ENCODE results near the gene SAMHD1. TPM values are rescaled to one million over a fixed set of nuclear protein-coding genes. Genes with fewer than 3 reads are reported as not detected.

Gene SAMHD1
- total RNA-seq, 2 experiments from 2014 or later = 10.6 to 20.8 TPM

- Histone ChIP-seq H3K36me3 (ENCODE audit: insufficient read depth, low read length) (no peaks in the 10 kb centered on the region), H3K4me2 (ENCODE audit: low read length) (no peak overlapping the region), H3K79me2 (ENCODE audit: insufficient read depth, low read depth, low read length) (no peaks in the 10 kb centered on the region), H2AFZ (ENCODE audit: low read length) (no peak overlapping the region), H3K27ac (ENCODE audit: low read depth, low read length, poor library complexity, severe bottlenecking) (no peak overlapping the region), H3K9me3 (ENCODE audit: low read length) (no peaks in the 10 kb centered on the region), H4K20me1 (ENCODE audit: insufficient read depth, low read length) (no peaks in the 10 kb centered on the region), H3K4me3 (ENCODE audit: low read depth, low read length, poor library complexity, severe bottlenecking) (no peak overlapping the region), H3K9me2 (ENCODE audit: insufficient read depth, low read length) (no peaks in the 10 kb centered on the region), H3K4me1 (ENCODE audit: insufficient read depth, low read length, poor library complexity, severe bottlenecking) (peaks cover 7% of the 10 kb centered on the region)
- no TSS peak for BruUV-seq (replicated peaks)
- intact Hi-C loops (cut with micrococcal nuclease; ENCODE audit: unreplicated experiment) = no loop called here
- CTCF ChIA-PET (ENCODE audit: unreplicated experiment) = no interaction called here
- TF ChIP-seq EZH2phosphoT487 (IDR thresholded peaks at IDR 0.05; ENCODE audit: borderline replicate concordance, low read depth, low read length) (no peak), CTCF (conservative IDR thresholded peaks at IDR 0.05; ENCODE audit: low read length) (no peak)
- POLR2A ChIA-PET = no interaction called here
- DNase-seq (ENCODE audit: low spot score) = no peak
Measured at GRCh38 chr20:36956016-36956415, 4.5 kb upstream of the SAMHD1 start.

GRCh38 chr20:36951979-36952738 lies 651 bp upstream of the SAMHD1 start:
- TF ChIP-seq CTCF (conservative IDR thresholded peaks at IDR 0.05; ENCODE audit: low read length) = no peak
- TF ChIP-seq EZH2phosphoT487 (IDR thresholded peaks at IDR 0.05; ENCODE audit: borderline replicate concordance, low read depth, low read length) = no peak
- no TSS peak for BruUV-seq (replicated peaks)

More at GRCh38 chr20:36951979-36952738, 651 bp upstream of the SAMHD1 start:
- peak overlapping the region; percentile 77 for H3K4me3 ChIP-seq (ENCODE audit: low read depth, low read length, poor library complexity, severe bottlenecking)
- intact Hi-C loops (cut with micrococcal nuclease; ENCODE audit: unreplicated experiment) = loop anchor here (5.0 kb wide), 1 partner anchor 145 kb away; the partner anchor contains the start of gene RBL1
- no peaks in the 10 kb centered on the region for H3K9me2 ChIP-seq (ENCODE audit: insufficient read depth, low read length)
- H3K79me2 ChIP-seq (ENCODE audit: insufficient read depth, low read depth, low read length) = peaks cover 14% of the 10 kb centered on the region; the same call in 1 of the 2 replicates
- peaks cover 23% of the 10 kb centered on the region for H3K4me1 ChIP-seq (ENCODE audit: insufficient read depth, low read length, poor library complexity, severe bottlenecking)
- peak overlapping the region; percentile 90 for H3K4me2 ChIP-seq (ENCODE audit: low read length)
- peak overlapping the region; percentile 99 for H2AFZ ChIP-seq (ENCODE audit: low read length)
- H4K20me1 ChIP-seq (ENCODE audit: insufficient read depth, low read length) = 0 out of 2 replicates have a peak, but pooled peaks cover 7% of the 10 kb centered on the region
- no peaks in the 10 kb centered on the region for H3K36me3 ChIP-seq (ENCODE audit: insufficient read depth, low read length)
- no peak for DNase-seq (ENCODE audit: low spot score)
- CTCF ChIA-PET (ENCODE audit: unreplicated experiment) = no interaction called here
- H3K27ac ChIP-seq (ENCODE audit: low read depth, low read length, poor library complexity, severe bottlenecking) = peak overlapping the region; percentile 41
- H3K9me3 ChIP-seq (ENCODE audit: low read length) = no peaks in the 10 kb centered on the region
- POLR2A ChIA-PET = interaction anchor here (0.7 to 0.8 kb wide), 2 partner anchors 57 to 369 kb away, joined by 4 read pairs; no protein-coding TSS in a partner anchor
